KMS-11 (cell line): ENCODE data around the gene DSCAM.

ENCODE experiments used
- H2AFZ ChIP-seq: fragments of 200-600 bp; sonication (generic); 2 replicates; pipeline ENCODE4 v1.6.1; 2016; ENCODE audit warnings: antibody characterized with exemption, mixed run types, low read depth
- H3K27ac ChIP-seq: fragments of 200-600 bp; sonication (generic); 2 replicates; pipeline ENCODE4 v1.6.1; 2016; ENCODE audit warnings: mild to moderate bottlenecking, mixed run types
- H3K27me3 ChIP-seq: fragments of 200-600 bp; sonication (generic); 2 replicates; pipeline ENCODE4 v1.6.1; 2017; ENCODE audit warnings: mild to moderate bottlenecking, low read depth, mixed run types, moderate library complexity; ENCODE audit not compliant: insufficient read depth
- H3K36me3 ChIP-seq: fragments of 200-600 bp; sonication (generic); 2 replicates; pipeline ENCODE4 v1.6.1; 2017; ENCODE audit warnings: mild to moderate bottlenecking, mixed run types; ENCODE audit not compliant: insufficient read depth
- H3K4me1 ChIP-seq: fragments of 200-600 bp; sonication (generic); 2 replicates; pipeline ENCODE4 v1.6.1; 2016; ENCODE audit warnings: mild to moderate bottlenecking, low read depth, mixed run types; ENCODE audit not compliant: poor library complexity, severe bottlenecking
- H3K4me2 ChIP-seq: fragments of 200-600 bp; sonication (generic); 2 replicates; pipeline ENCODE4 v1.7.0; 2016; ENCODE audit warnings: mild to moderate bottlenecking, mixed run types
- H3K4me3 ChIP-seq: fragments of 200-600 bp; sonication (generic); IDR thresholded peaks from 2 replicates; pipeline ENCODE4 v1.6.1; 2017; ENCODE audit warnings: low read depth, low read length, mixed read lengths; ENCODE audit not compliant: insufficient read depth
- H3K79me2 ChIP-seq: fragments of 200-600 bp; sonication (generic); 2 replicates; pipeline ENCODE4 v1.6.1; 2016; ENCODE audit warnings: low read depth, mixed run types; ENCODE audit not compliant: insufficient read depth
- H3K9ac ChIP-seq: fragments of 200-600 bp; sonication (generic); 2 replicates; pipeline ENCODE4 v1.6.1; 2016; ENCODE audit warnings: mild to moderate bottlenecking, mixed run types
- H4K20me1 ChIP-seq: fragments of 200-600 bp; sonication (generic); 2 replicates; pipeline ENCODE4 v1.6.1; 2016; ENCODE audit warnings: mild to moderate bottlenecking, mixed run types; ENCODE audit not compliant: insufficient read depth
- CTCF ChIP-seq: fragments of 200-600 bp; sonication (generic); conservative IDR thresholded peaks from 2 replicates; pipeline ENCODE4 v1.6.1; 2017; ENCODE audit warnings: low read depth, mild to moderate bottlenecking, antibody characterized with exemption, low read length, moderate library complexity, mixed read lengths

DSCAM gene

GRCh38 chr21:40160911-40161310 is 686.0 kb downstream of the DSCAM start:
- no peak overlapping the region for H3K4me2 ChIP-seq
- no peaks in the 10 kb centered on the region for H3K4me1 ChIP-seq
- no peak overlapping the region for H2AFZ ChIP-seq
- no peaks in the 10 kb centered on the region for H4K20me1 ChIP-seq
- H3K27me3 ChIP-seq = no peaks in the 10 kb centered on the region
- no peak overlapping the region for H3K27ac ChIP-seq
- H3K79me2 ChIP-seq = no peaks in the 10 kb centered on the region
- H3K4me3 ChIP-seq = no peak overlapping the region
- no peak for TF ChIP-seq CTCF
- no peaks in the 10 kb centered on the region for H3K36me3 ChIP-seq
- no peak overlapping the region for H3K9ac ChIP-seq

- no peaks in the 10 kb centered on the region for H4K20me1 ChIP-seq
- no peak overlapping the region for H3K4me2 ChIP-seq
- no peak overlapping the region for H2AFZ ChIP-seq
- no peak overlapping the region for H3K4me3 ChIP-seq
- no peak overlapping the region for H3K27ac ChIP-seq
- TF ChIP-seq CTCF = no peak
- no peaks in the 10 kb centered on the region for H3K79me2 ChIP-seq
- no peaks in the 10 kb centered on the region for H3K4me1 ChIP-seq
- H3K27me3 ChIP-seq = no peaks in the 10 kb centered on the region
- no peak overlapping the region for H3K9ac ChIP-seq
- no peaks in the 10 kb centered on the region for H3K36me3 ChIP-seq
These were observed 688.6 kb downstream of the DSCAM start for GRCh38 chr21:40158366-40158765.

- H3K4me2 ChIP-seq = no peak overlapping the region
- no peaks in the 10 kb centered on the region for H3K4me1 ChIP-seq
- H3K36me3 ChIP-seq = no peaks in the 10 kb centered on the region
- H3K9ac ChIP-seq = no peak overlapping the region
- H2AFZ ChIP-seq = no peak overlapping the region
- TF ChIP-seq CTCF = no peak
- H4K20me1 ChIP-seq = no peaks in the 10 kb centered on the region
- no peaks in the 10 kb centered on the region for H3K79me2 ChIP-seq
- H3K27ac ChIP-seq = no peak overlapping the region
- H3K4me3 ChIP-seq = no peak overlapping the region
- H3K27me3 ChIP-seq = no peaks in the 10 kb centered on the region
These were observed 691.4 kb downstream of the DSCAM start for GRCh38 chr21:40155563-40155962.

- Histone ChIP-seq H3K27me3 (no peaks in the 10 kb centered on the region), H3K79me2 (no peaks in the 10 kb centered on the region), H4K20me1 (no peaks in the 10 kb centered on the region), H3K4me2 (no peak overlapping the region), H3K9ac (no peak overlapping the region), H3K4me3 (no peak overlapping the region), H3K36me3 (no peaks in the 10 kb centered on the region), H2AFZ (no peak overlapping the region), H3K27ac (no peak overlapping the region), H3K4me1 (no peaks in the 10 kb centered on the region)
- no peak for TF ChIP-seq CTCF
These were observed 693.6 kb downstream of the DSCAM start for GRCh38 chr21:40153351-40153750.

- no peaks in the 10 kb centered on the region for H3K27me3 ChIP-seq
- H3K27ac ChIP-seq = no peak overlapping the region
- H2AFZ ChIP-seq = no peak overlapping the region
- H3K4me3 ChIP-seq = no peak overlapping the region
- no peak overlapping the region for H3K9ac ChIP-seq
- no peaks in the 10 kb centered on the region for H4K20me1 ChIP-seq
- no peak for TF ChIP-seq CTCF
- no peaks in the 10 kb centered on the region for H3K36me3 ChIP-seq
- no peaks in the 10 kb centered on the region for H3K79me2 ChIP-seq
- no peak overlapping the region for H3K4me2 ChIP-seq
- H3K4me1 ChIP-seq = no peaks in the 10 kb centered on the region
These were observed 694.5 kb downstream of the DSCAM start for GRCh38 chr21:40152476-40152875.
